Activated T-helper 17 cell treated with anti-CD3 and anti-CD28 coated beads, Interleukin-2, amount 50 U/mL, for 72 hours (primary cell): Measurements from ENCODE around the gene ASTN2. TPM values are rescaled to one million over a fixed set of nuclear protein-coding genes. Genes with fewer than 3 reads are reported as not detected.

ENCODE experiments used
- ATAC-seq: fragments of 150-1000 bp; cut with Tn5 transposase; replicated peaks from 2 replicates; pipeline ENCODE4 v1.10.0; 2021; ENCODE audit warnings: mild to moderate bottlenecking, moderate library complexity
- H3K27ac Mint-ChIP-seq: one replicate; pipeline ENCODE4 v1.8.0; 2022; ENCODE audit warnings: mixed read lengths
- H3K27me3 Mint-ChIP-seq: one replicate; pipeline ENCODE4 v1.8.0; 2022; ENCODE audit warnings: mixed read lengths
- H3K36me3 Mint-ChIP-seq: one replicate; pipeline ENCODE4 v1.8.0; 2022; ENCODE audit warnings: low read depth, mild to moderate bottlenecking, mixed read lengths
- H3K4me1 Mint-ChIP-seq: one replicate; pipeline ENCODE4 v1.8.0; 2022; ENCODE audit warnings: mixed read lengths
- H3K4me3 Mint-ChIP-seq: one replicate; pipeline ENCODE4 v1.8.0; 2022; ENCODE audit warnings: mild to moderate bottlenecking, mixed read lengths
- H3K9me3 Mint-ChIP-seq: one replicate; pipeline ENCODE4 v1.8.0; 2022; ENCODE audit warnings: mixed read lengths
- total RNA-seq, 2 donors: library from RNA; stranded (reverse); gene quantifications; one replicate each; pipeline ENCODE4 v1.2.3, GENCODE V29; 2022

ASTN2 gene
- total RNA-seq, 2 donors from 2014 or later: 3.3 to 5.4 TPM

DNA sequence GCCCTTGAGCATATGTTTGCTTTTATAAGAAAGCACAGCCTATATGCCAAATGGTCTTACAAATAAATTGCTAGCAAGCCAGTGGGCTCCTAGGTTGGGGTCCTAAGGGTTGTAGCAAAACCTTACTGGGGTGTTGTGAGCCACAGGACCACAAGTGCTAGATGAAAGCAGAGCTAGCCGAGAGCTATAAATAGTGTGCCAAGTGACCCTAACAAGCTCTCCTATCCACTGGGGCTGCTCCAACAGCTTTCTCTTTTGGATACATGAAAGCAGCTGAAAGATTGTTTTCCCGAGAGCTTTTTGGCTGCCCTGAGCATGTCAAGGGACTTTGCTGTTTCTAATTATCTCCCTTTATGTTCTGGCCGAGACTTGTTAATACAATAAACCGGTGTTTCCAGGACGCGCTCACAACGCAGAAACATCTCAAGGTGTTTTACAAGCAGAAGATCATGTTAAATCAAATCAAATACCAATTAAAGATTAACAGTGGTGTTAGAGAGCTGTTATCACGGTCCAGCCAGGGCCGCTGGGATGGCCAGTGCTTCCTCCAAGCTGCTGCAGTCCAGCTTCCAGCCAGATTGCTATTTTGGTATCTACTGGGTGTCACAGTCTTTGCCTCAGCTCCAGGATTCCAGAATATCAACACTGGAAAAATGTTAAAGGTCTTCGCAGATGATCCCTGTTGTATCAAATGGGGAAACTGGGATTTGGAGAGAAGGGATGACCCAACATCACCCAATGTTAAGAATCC lies 351.0 kb downstream of the ASTN2 start:
- Mint-ChIP-seq H3K9me3 (peaks cover 14% of the 10 kb centered on the region), H3K4me1 (no peaks in the 10 kb centered on the region), H3K27me3 (no peaks in the 10 kb centered on the region), H3K36me3 (no peaks in the 10 kb centered on the region), H3K4me3 (no peak overlapping the region), H3K27ac (no peak overlapping the region)
- no peak for ATAC-seq

DNA sequence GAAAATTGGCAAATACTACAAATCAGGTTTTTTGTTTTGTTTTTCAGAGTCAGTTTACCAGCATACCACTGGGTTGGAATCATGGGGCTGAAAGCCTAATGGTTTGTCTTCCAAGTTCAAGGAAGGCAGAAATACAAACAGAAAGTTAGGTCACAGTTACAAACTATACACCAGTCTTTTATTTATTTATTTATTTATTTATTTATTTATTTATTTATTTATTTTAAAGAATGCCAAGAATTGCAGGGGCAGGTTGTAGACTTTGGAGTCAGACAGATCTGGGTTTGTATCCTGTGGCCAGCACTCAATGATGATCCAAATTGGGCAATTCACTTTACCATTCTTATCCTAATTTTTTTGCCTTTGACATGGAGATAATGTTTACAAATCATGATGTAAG lies 353.9 kb downstream of the ASTN2 start:
- Mint-ChIP-seq H3K4me1 (no peaks in the 10 kb centered on the region), H3K9me3 (peaks cover 16% of the 10 kb centered on the region), H3K4me3 (no peak overlapping the region), H3K36me3 (no peaks in the 10 kb centered on the region), H3K27me3 (no peaks in the 10 kb centered on the region), H3K27ac (no peak overlapping the region)
- ATAC-seq: no peak

DNA sequence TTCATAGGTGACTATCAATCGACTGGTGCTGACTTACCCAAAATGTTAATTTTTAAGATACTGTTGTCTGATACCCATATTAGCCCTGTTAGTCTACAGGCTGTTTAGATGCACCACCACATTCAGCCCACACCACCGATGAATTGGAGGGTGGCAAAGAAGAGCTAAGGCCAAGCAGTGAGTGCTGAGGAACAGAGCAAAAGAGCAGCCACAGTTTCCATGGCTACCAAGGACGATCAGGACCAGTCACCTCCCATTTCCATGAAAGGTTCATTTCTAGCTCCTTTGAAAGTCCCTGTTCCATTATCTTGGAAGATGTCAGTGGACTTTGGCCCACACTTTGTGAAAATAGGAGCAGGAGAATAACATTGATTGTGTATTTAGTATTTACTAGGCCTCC lies 364.9 kb downstream of the ASTN2 start:
- ATAC-seq: no peak
- Mint-ChIP-seq H3K27ac (no peak overlapping the region), H3K36me3 (no peaks in the 10 kb centered on the region), H3K4me1 (no peaks in the 10 kb centered on the region), H3K27me3 (no peaks in the 10 kb centered on the region), H3K4me3 (no peak overlapping the region), H3K9me3 (no peaks in the 10 kb centered on the region)

DNA sequence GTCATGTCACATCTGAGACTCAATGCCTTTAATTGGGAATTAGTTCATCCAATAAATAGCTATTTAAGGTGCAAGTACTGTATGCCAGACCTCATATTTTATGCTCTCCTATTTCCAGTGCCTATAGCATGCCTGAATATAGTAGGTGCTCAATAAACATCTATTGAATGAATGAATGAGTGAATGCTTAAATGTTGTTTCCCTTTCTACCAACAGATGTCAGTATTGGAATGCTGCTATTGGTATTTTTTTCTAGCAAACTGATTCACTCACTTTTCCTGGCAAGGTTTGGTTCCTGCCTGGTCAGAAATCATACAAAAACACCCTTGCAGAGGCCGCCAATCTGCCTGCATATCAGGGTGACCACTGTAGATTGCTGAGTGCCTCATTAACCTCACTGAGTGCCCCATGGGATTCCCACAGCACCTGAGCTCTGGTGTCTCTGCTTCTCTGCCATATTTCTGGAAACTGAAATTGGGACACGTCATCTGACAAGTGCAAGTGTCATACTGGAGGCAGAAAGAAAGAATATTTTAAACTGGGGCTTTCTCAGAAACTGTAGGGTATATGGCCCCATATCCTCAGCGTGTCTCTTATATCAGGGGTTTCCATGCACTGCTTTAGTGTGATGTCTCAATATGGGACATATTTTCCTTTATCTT lies 368.1 kb downstream of the ASTN2 start:
- H3K27me3 Mint-ChIP-seq: no peaks in the 10 kb centered on the region
- no peak overlapping the region for H3K27ac Mint-ChIP-seq
- H3K9me3 Mint-ChIP-seq: no peaks in the 10 kb centered on the region
- no peaks in the 10 kb centered on the region for H3K36me3 Mint-ChIP-seq
- H3K4me1 Mint-ChIP-seq: no peaks in the 10 kb centered on the region
- no peak overlapping the region for H3K4me3 Mint-ChIP-seq
- no peak for ATAC-seq

DNA sequence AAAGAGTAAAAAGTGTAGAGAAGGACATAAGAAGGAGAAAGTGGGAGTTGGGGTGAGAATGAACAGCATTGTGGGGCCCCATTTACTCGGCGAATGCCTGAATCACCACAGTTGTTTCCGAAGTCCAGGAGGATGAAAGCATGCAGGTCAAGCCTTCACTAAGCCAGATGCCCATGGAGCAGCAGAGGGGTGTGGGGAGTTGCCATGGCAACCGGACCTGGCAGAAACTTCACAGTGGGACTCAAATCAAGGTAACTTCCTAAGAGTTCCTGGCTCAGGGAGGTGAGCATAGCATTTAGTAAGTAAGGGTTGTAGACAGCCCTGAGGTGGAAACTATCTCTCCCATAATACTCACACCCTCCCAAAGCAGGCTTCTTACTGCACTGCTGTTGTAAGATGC lies 370.6 kb downstream of the ASTN2 start:
- Mint-ChIP-seq H3K4me3 (no peak overlapping the region), H3K27ac (no peak overlapping the region), H3K27me3 (no peaks in the 10 kb centered on the region), H3K4me1 (no peaks in the 10 kb centered on the region), H3K36me3 (no peaks in the 10 kb centered on the region), H3K9me3 (peaks cover 9% of the 10 kb centered on the region)
- no peak for ATAC-seq

DNA sequence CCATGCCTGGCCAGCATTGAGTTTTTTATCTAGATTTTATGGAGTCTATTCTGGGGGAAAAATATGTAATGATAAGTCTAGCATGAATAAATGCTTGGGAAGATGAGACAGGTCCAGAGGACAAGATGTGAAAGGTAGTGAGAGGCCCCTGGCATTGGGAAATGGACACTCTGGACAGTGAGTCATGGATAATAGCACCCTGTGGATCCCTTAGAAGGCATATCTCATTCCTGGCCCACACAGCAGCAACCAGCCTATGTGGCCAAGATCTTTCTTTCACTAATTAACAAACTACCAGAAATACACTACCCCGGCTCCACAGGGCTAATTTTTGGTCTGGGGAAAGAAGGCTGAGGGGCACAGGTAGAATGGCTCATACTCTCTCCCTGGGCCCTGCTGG lies 371.7 kb downstream of the ASTN2 start:
- Mint-ChIP-seq H3K4me1 (no peaks in the 10 kb centered on the region), H3K36me3 (no peaks in the 10 kb centered on the region), H3K4me3 (no peak overlapping the region), H3K9me3 (peaks cover 9% of the 10 kb centered on the region), H3K27me3 (no peaks in the 10 kb centered on the region), H3K27ac (no peak overlapping the region)
- no peak for ATAC-seq

DNA sequence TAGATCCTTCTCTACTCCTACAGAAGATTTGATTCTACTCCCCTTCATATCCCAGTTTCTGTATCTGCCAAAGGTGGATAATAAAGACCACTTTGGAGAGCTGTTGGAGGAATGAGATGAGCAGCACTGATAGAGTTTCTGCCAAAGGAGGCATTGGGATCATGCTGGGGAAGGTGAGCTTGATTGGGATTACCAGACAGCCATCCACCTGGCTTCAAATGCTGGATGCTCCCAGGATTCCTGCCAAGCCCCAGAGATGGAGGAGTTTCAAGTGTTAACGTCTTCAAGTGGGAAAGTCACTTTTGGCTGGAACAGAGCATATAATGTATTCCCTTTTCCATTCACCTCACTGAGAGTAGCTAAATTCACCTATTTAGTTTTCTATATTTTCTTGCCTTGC lies 379.3 kb downstream of the ASTN2 start:
- Mint-ChIP-seq H3K27me3 (no peaks in the 10 kb centered on the region), H3K36me3 (no peaks in the 10 kb centered on the region), H3K4me3 (no peak overlapping the region), H3K9me3 (no peaks in the 10 kb centered on the region), H3K4me1 (no peaks in the 10 kb centered on the region), H3K27ac (no peak overlapping the region)
- ATAC-seq: no peak

DNA sequence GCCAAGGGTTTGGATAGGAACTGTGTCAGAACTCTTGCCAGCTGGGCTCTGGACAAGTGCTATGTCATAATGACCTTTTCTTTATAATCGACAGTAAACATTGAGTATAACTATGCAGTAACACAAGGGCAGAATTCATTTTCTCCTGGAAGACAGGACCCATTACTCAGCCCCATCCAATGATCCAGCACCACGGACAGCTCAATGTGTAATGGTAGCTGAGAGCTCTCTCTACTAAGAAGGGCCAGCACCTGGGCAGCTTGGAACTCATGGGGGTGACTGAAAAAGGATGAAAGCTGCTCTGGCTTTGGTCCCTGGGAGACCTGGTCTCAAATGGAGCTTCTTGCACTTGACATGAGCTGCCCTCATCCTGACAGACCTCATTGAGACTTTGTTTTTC lies 380.0 kb downstream of the ASTN2 start:
- Mint-ChIP-seq H3K27ac (no peak overlapping the region), H3K4me3 (no peak overlapping the region), H3K9me3 (no peaks in the 10 kb centered on the region), H3K4me1 (no peaks in the 10 kb centered on the region), H3K27me3 (no peaks in the 10 kb centered on the region), H3K36me3 (no peaks in the 10 kb centered on the region)
- ATAC-seq: no peak

DNA sequence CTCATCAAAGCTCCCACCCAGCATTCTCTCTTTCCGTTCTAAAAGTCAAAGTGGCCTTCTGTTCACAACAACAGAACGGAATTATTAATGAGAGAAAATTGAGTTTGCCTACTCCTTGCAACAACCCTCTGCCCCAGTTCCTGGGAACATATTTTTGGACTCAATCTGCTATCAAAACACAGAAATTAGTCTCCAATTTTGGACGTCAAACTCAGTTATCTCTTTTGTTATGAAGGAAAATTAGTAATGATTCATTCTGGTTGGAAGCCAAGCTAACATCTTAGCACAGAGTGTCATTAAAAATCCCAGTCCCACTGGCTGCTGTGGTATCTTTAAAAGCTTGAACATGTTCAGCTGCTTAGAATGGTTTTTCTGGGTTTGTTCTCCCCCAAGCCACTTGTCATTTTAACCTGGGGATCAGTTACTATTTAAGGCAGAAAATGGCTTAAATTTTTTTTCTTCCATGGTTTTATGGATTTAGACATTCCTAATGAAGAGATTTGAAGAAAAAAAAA lies 384.5 kb downstream of the ASTN2 start:
- Mint-ChIP-seq H3K9me3 (no peaks in the 10 kb centered on the region), H3K27ac (no peak overlapping the region), H3K36me3 (no peaks in the 10 kb centered on the region), H3K4me3 (no peak overlapping the region), H3K4me1 (no peaks in the 10 kb centered on the region), H3K27me3 (no peaks in the 10 kb centered on the region)
- ATAC-seq: no peak

DNA sequence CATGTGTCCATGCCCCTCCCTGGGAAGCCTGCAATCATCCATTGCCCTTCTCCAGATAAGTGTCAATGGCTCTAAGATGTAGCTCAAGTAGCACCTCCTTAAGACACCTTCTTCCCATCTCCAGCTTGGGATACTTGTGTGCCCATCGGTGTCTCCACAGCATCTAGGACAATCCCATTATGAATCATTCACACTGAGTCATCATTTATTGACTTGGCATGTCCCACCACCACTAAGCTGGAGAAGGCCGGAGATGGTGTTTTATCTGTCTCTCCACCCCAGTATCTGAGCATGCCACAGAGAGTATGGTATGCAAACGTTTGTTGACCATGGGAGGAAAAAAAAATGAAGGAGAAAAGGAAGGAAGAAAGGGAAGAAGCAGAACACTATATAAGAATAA lies 385.5 kb downstream of the ASTN2 start:
- H3K4me1 Mint-ChIP-seq: no peaks in the 10 kb centered on the region
- no peaks in the 10 kb centered on the region for H3K36me3 Mint-ChIP-seq
- no peak overlapping the region for H3K4me3 Mint-ChIP-seq
- no peak overlapping the region for H3K27ac Mint-ChIP-seq
- no peak for ATAC-seq
- H3K9me3 Mint-ChIP-seq: no peaks in the 10 kb centered on the region
- H3K27me3 Mint-ChIP-seq: no peaks in the 10 kb centered on the region

DNA sequence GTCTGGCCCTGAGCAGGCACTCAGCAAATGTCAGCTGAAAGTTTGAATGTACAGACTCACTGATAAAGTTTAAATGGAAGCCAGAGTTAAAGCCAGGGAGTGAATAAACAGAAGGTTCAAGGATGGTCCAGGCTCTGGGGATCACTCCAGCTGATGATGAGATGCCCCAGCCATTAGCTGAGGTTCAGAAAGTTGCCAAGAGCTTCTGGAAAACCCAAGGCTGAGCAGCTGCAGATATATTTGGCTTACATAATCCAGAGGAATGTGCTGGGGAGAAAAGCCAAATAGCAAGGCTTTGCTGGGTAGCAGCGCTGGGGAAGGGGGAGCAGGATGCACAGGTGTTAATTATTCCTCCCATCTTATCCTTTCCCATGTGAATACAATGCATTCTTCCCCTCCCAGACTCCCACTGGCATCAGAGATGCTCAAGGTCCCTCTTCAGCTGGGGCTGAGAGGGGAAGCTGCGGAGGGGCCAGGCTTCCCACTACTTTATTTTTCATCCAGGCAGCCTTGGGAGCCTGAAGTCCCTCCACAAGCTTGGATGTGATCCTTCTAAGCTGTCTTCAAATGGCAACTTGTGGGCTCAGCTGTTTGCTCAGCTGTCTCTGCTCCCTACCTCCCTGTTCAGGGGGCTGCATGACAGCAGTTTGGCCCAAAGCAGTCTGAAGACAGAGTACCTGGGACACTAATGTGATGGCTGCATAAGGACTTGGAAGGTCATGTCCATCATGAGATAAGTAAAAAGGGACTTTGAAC lies 386.6 kb downstream of the ASTN2 start:
- H3K9me3 Mint-ChIP-seq: peaks cover 5% of the 10 kb centered on the region
- ATAC-seq: no peak
- no peaks in the 10 kb centered on the region for H3K36me3 Mint-ChIP-seq
- H3K27ac Mint-ChIP-seq: no peak overlapping the region
- H3K4me1 Mint-ChIP-seq: no peaks in the 10 kb centered on the region
- no peak overlapping the region for H3K4me3 Mint-ChIP-seq
- H3K27me3 Mint-ChIP-seq: no peaks in the 10 kb centered on the region

DNA sequence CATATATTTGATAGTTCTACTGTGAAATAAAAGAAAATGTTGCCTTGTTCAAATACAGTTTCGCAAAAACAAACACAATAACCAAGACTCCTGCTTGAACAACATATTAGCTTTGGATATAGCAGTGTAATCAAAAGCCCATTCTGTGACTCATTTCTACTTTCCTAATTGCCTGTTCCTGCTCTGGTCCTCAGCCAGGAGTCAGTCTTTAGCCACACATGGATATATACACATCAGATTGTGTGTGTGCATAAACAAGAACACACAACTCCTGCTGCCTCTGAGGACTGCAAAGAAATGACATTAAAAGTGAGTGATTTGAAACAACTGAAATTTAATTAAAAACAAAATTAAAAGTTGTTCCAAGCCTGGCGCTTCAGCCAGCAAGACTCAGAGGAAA lies 393.0 kb downstream of the ASTN2 start:
- H3K36me3 Mint-ChIP-seq: no peaks in the 10 kb centered on the region
- H3K4me3 Mint-ChIP-seq: no peak overlapping the region
- no peak overlapping the region for H3K27ac Mint-ChIP-seq
- no peaks in the 10 kb centered on the region for H3K4me1 Mint-ChIP-seq
- no peaks in the 10 kb centered on the region for H3K27me3 Mint-ChIP-seq
- H3K9me3 Mint-ChIP-seq: peaks cover 7% of the 10 kb centered on the region
- no peak for ATAC-seq

DNA sequence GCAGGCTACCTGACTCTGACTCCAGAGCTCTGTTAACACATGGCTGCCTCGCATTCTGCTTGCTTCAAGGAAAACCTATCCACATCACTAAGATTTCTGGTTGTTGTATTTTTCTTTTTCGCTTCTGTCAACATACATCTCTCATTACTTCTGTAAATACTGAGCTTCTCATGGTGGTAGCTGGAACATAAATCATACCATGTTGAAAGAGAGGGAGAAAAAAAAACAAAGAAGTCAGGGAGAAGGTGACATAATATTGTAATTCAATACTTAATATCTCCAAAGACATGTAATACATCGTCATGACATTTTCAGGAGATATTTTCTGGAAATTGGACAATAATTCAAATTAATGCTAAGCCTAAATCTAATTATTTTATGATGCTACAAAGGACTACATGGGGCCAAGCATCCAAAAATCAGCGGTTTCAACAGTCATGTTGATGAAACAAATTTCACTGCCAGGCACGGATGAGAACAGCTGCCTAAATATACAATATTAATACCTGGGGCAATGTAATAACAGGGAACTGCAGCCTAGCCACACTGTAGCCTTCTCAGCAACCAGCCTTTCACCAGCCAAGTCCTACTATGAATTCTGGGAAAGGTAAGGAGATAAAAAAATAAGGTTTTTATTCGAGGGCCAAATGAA lies 395.8 kb downstream of the ASTN2 start:
- no peak for ATAC-seq
- Mint-ChIP-seq H3K4me1 (no peaks in the 10 kb centered on the region), H3K27me3 (no peaks in the 10 kb centered on the region), H3K4me3 (no peak overlapping the region), H3K9me3 (peaks cover 6% of the 10 kb centered on the region), H3K36me3 (no peaks in the 10 kb centered on the region), H3K27ac (no peak overlapping the region)

DNA sequence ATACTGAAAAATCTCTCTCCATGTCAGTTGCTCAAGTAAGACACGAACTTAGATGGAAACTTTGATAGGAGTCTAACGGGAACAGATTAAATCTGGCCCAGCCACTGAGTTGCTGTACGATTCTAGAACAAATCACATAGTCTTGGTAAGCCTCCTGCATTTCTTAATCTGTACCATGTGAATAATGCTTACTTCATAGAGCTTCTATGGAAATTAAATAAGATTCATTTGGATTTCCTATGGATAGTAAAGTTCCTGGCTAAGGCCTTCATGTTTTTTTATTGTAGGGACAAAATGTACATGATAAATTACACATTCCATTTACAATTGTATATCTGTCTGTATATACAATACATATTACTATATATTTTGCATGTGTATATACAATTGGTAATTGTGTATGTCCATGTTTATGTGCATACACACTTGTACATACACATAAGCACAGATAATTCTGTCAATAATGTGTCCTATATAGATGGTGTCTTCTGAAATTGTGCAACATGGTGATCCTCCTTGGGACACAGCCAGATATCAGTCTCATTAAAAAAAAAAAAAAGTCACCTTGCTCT lies 397.4 kb downstream of the ASTN2 start:
- Mint-ChIP-seq H3K4me3 (no peak overlapping the region), H3K27ac (no peak overlapping the region), H3K9me3 (peaks cover 3% of the 10 kb centered on the region), H3K27me3 (no peaks in the 10 kb centered on the region), H3K36me3 (no peaks in the 10 kb centered on the region), H3K4me1 (no peaks in the 10 kb centered on the region)
- ATAC-seq: no peak
